Measurements from ENCODE around the gene EARS2. TPM values are rescaled to one million over a fixed set of nuclear protein-coding genes. Genes with fewer than 3 reads are reported as not detected.

The EARS2 gene
- total and polyA plus RNA-seq, 9 donors: 9.5 to 29.0 (median 18.5) TPM

- 65 to 74% (median 70%) methylated on average over 5 of the region's 5 CpGs for WGBS, 3 donors
- intact Hi-C loops (cut with DNase I): loop anchor here in 1 of 4 donors (10.0 kb wide), 1 partner anchor 51 kb away; the partner anchor contains the start of genes EARS2 and UBFD1
- Histone ChIP-seq H3K4me3 (no peak overlapping the region), H3K27me3 (no peaks in the 10 kb centered on the region), H3K9me3 (no peaks in the 10 kb centered on the region), H3K27ac (peak overlapping the region in 1 of 2 donors; percentile 26), H3K36me3 (no peaks in the 10 kb centered on the region), H3K4me1 (ENCODE audit: insufficient read depth) (peaks cover 55% of the 10 kb centered on the region)
- TF ChIP-seq EP300 (IDR thresholded peaks at IDR 0.05): no peak
- no peak for TF ChIP-seq CTCF (IDR thresholded peaks at IDR 0.05)
- no peak for TF ChIP-seq POLR2A (IDR thresholded peaks at IDR 0.05)
- no peak for DNase-seq
These were observed 53.1 kb downstream of the EARS2 start for GRCh38 chr16:23504076-23504452.

- WGBS, 3 donors: 39 to 63% (median 61%) methylated on average over 2 of the region's 2 CpGs
- TF ChIP-seq CTCF (IDR thresholded peaks at IDR 0.05) (no peak), EP300 (IDR thresholded peaks at IDR 0.05) (no peak), POLR2A (IDR thresholded peaks at IDR 0.05) (no peak)
- Histone ChIP-seq H3K27ac (peak overlapping the region in 1 of 2 donors; percentile 68), H3K4me3 (no peak overlapping the region), H3K36me3 (no peaks in the 10 kb centered on the region), H3K9me3 (no peaks in the 10 kb centered on the region), H3K4me1 (ENCODE audit: insufficient read depth) (peaks cover 55% of the 10 kb centered on the region), H3K27me3 (no peaks in the 10 kb centered on the region)
- DNase-seq: no peak
- intact Hi-C loops (cut with DNase I): loop anchor here in 1 of 4 donors (10.0 kb wide), 1 partner anchor 52 kb away; the partner anchor contains the start of genes EARS2 and UBFD1
These were observed 54.7 kb downstream of the EARS2 start for GRCh38 chr16:23502466-23502865.

- intact Hi-C loops (cut with DNase I): loop anchor here in 1 of 4 donors (10.0 kb wide), 1 partner anchor 54 kb away; the partner anchor contains the start of genes EARS2 and UBFD1
- Histone ChIP-seq H3K27ac (peak overlapping the region in 1 of 2 donors; percentile 68), H3K4me1 (ENCODE audit: insufficient read depth) (peaks cover 55% of the 10 kb centered on the region), H3K36me3 (no peaks in the 10 kb centered on the region), H3K9me3 (no peaks in the 10 kb centered on the region), H3K4me3 (no peak overlapping the region), H3K27me3 (no peaks in the 10 kb centered on the region)
- DNase-seq: peak in 3 of 5 donors; percentile 37 to 50 (median 39)
- TF ChIP-seq EP300 (IDR thresholded peaks at IDR 0.05) (no peak), POLR2A (IDR thresholded peaks at IDR 0.05) (no peak), CTCF (IDR thresholded peaks at IDR 0.05) (no peak)
- WGBS, 3 donors: 7 to 36% (median 24%) methylated on average over 5 of the region's 5 CpGs
These were observed 55.9 kb downstream of the EARS2 start for GRCh38 chr16:23501291-23501690.

DNA sequence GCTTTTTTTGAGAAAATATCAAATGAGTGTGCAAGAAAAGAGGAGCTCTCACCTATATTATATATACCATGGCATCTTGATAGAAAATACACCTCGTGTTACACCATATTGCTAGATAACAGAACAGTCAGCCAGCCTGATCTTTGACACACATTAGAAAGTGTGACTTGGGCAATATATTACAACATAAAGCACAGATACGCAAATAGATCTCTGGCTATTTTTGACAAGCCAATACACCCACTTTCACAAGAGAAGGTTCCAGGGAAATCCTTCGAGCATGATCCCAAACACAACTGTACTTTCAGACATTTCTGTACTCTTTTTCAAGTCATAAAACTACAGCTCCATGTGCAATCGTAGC, 56.3 kb downstream of the EARS2 start:
- intact Hi-C loops (cut with DNase I): loop anchor here in 1 of 4 donors (10.0 kb wide), 1 partner anchor 54 kb away; the partner anchor contains the start of genes EARS2 and UBFD1
- WGBS, 3 donors: 25 to 44% (median 38%) methylated on average over 4 of the region's 4 CpGs
- H3K4me1 ChIP-seq (ENCODE audit: insufficient read depth): peaks cover 52% of the 10 kb centered on the region

More for the DNA sequence above, 56.3 kb downstream of the EARS2 start:
- TF ChIP-seq CTCF (IDR thresholded peaks at IDR 0.05): no peak
- Histone ChIP-seq H3K9me3 (no peaks in the 10 kb centered on the region), H3K27me3 (no peaks in the 10 kb centered on the region), H3K4me3 (no peak overlapping the region), H3K27ac (peak overlapping the region in 1 of 2 donors; percentile 68), H3K36me3 (no peaks in the 10 kb centered on the region)
- no peak for DNase-seq

Data from ovary (tissue), 9 donors.